NCI-H1105 (cell line): ENCODE results near the gene CPZ.
A peak's percentile ranks its signal among the peaks of the same experiment; 100 is the strongest.
"Not testable (repeated sequence)": the region's sequence is repeated elsewhere in the genome, so short reads cannot be mapped to it uniquely, and the experiment has no call there.

Experiments used
- DNase-seq: peaks from one replicate; lab custom pipeline; 2025; lab: John Stamatoyannopoulos, UW

The CPZ gene

GRCh38 chr4:8557151-8558076 is 35.2 kb upstream of the CPZ start:
- DNase-seq: no peak

GRCh38 chr4:8558080-8558960 is 34.2 kb upstream of the CPZ start:
- DNase-seq: no peak

DNA sequence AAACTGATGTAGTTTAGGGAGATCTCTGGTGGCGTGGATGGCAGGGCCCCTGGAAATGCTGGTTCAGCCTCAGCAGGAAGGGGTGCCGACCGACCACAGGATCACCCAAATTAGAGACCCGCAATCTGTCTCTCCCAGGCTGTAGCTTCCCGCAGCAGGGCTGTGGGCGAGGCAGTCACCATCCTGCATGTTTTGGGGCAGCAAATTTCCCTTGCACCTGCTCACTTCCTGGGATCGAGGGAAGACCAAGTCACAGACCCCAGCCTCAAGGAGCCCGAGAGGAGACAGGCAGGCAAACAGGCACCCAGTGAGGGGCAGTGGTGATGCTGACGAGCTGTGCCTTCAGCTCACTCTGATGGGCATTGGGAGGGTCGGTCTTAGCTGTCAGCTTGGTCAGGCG is 33.6 kb upstream of the CPZ start:
- DNase-seq: no peak

DNA sequence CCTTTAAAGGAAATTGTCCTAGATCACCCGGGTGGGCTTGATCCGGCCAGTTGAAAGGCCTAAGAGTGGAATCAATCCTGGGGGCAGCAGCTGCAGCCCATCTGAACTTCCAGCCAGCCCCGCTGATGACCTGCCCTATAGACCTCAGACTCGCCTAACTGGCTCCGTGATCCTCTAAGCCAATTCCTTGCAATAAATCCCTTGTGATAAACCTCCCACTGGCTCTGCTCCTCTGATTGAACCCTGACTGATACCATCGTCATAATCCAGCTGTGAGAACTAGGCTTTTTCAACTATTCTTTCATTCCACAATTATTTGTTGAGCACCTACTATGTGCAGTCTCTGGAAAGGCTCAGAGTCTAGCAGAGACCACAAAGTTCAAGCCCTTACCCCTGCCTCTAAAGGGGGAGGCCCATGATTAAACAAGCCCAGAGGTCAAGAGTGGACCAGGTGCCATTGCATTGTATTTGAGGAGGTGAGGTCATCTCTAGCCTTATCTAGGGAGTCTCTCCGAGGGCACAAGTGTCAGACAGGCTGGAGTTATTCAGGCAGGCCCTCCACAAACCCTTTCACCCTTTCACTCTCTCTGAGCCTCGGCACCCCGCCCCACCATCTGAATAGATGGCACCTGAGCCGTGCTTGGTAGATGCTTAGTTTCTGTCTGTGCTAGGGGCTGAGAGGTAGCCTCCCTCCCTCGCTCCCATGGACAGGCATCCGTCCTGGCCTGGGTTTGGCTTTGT is 32.9 kb upstream of the CPZ start:
- DNase-seq: no peak

GRCh38 chr4:8560265-8561047 is 32.1 kb upstream of the CPZ start:
- DNase-seq: no peak

GRCh38 chr4:8564595-8564994 is 28.0 kb upstream of the CPZ start:
- DNase-seq: no peak

GRCh38 chr4:8568068-8568668 is 24.4 kb upstream of the CPZ start:
- no peak for DNase-seq

DNA sequence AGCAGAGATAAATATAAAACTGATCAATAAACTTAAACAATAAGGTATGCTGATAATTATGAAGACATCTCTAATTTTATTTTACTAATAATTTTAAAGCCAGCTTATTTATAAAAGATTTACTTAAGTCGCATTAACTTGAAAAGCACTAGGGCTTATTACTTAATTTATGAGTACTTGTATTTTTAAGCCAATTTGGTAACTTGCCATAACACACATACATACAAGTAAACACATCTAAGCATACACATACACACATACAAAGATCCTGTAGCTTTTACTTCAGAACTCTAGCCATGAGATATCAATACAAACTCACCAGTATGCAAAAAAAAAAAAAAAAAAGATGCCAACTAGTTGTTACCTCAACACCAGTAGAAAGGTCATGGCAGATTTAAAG is 22.4 kb upstream of the CPZ start:
- no peak for DNase-seq

DNA sequence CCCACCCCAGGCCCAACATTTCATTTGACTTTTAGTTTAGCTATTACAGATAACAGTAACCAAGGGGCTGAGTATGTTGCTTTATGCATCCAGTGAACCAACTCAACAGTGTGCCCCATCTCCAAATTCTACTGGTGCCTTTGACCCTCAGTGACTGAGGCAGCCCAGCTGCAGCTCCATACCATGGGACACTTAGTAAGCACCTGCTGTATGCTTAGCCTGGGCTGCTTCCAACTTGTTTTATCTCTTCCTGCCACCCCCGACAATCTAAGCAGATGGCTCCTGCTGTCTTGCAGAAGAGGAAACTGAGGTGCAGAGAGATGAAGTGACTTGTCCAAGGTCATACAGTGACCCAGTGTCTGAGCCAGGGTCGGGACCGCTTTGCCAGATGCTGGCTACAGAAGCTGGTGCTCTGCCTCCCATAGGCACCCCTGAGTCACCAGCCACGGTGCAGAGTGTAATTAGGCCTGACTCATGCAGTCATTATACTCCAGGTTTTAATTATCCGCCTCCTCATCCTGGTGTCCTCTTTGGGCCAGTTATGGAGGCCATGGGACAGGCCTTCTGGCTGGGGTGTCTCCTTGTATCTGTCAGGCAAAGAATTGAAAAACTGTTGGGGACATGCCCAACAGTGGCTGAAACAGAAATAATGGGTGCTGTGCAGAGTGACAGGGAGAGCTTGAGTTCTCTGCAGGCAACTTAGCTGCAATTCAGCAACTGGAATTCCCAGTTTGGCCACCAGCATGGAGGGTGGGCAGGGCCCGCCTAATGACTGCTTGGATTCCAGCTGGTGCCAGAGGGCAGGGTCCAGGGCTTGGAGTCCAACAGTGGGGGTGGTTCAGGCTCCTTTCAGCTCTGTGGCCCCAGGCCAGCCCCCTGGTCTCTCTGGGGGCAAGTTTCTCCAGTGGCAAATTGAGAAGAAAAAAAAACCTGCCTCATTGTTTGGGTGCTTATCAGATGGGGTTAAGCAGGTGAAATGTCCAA is 20.6 kb upstream of the CPZ start:
- DNase-seq: no peak

GRCh38 chr4:8573266-8573665 is 19.3 kb upstream of the CPZ start:
- DNase-seq: no peak

GRCh38 chr4:8574796-8575370 is 17.7 kb upstream of the CPZ start:
- no peak for DNase-seq

DNA sequence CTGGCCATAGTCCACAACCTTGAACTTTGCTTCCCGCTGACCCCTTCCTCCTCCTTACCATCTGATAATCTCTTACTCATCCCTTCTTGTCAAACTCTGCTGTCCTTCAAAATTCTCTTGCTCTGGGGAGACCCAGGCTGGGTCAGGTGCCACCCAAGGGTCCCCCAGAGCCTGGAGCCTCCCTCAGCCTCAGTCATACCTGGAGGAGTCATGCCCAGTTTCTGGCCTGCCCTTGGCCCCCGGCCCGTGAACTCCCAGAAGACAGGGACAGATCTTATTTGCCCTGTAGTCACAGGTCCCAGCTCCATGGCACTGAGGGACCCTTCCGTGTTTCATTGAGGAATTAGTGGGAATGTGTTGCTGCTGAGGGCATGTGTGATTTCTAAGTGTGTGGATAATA is 17.1 kb upstream of the CPZ start:
- no peak for DNase-seq

DNA sequence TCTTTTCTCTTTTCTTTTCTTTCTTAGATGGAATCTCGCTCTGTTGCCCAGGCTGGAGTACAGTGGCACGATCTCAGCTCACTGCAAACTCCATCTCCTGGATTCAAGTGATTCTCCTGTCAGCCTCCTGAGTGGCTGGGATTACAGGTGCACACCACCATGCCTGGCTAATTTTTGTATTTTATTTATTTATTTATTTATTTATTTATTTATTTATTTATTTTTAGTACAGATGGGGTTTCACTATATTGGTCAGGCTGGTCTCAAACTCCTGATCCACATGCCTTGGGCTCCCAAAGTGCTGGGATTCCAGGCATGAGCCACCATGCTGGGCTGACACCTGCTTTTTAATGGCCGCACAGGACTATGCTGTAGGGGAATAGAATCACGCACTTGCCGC is 16.0 kb upstream of the CPZ start:
- DNase-seq: not testable (repeated sequence)

GRCh38 chr4:8577046-8577445 is 15.5 kb upstream of the CPZ start:
- no peak for DNase-seq

DNA sequence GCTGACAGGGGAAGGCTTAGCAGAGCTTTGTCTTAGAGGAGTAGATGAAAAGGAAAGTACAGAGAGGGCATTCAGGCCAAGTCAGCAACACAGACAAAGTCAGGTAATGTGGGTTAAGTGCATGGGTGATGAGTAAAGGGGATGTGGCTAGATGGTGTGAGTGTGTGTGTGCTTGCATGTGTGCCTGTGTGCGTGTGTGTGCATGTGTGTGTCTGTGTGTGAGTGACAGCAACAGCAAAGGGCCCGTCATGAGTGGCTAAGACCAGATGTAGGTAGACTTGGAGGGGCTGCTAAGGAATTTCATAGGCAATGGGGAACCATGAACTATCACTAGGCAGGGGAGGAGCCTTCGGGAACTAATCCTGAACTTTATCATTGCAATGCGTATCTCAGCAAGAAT is 14.6 kb upstream of the CPZ start:
- DNase-seq: no peak

GRCh38 chr4:8578717-8579116 is 13.8 kb upstream of the CPZ start:
- DNase-seq: no peak

DNA sequence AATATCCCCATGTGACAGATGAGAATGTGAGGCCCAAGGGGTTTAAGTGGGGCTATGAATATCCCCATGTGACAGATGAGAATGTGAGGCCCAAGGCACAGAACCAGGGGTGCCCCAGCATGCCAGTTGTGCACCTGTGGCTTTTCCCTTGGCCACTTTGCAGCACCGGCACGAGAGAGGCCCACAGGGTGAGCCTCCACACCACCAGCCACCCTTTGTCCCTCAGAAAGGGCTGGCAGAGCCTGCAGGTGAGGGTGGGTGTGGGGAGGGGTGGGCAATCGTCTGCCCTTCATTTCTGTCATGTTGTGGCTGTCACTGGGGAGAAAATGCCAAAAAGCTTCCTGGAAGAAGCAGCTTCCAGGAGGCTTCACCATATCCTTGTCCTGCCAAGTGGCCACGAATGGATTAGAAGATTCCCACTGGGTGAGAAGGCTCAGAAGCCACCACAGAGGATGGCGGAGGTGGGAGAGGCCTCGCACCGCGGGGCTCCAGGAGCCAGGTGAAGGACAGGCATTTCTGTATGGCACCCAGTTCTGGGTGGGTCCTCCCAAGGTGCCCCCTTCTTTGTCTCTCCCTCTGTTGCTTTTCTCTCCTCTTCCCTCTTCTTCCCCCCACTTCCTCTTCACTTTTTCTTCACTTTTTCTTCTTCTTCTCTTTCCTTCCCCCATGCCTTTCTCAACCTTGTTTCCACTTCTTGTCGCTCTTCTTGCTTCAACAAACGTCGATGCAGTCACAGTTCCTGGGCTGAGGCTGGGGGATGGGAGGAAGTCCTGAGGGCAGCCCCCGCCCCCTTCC is 12.8 kb upstream of the CPZ start:
- DNase-seq: no peak

DNA sequence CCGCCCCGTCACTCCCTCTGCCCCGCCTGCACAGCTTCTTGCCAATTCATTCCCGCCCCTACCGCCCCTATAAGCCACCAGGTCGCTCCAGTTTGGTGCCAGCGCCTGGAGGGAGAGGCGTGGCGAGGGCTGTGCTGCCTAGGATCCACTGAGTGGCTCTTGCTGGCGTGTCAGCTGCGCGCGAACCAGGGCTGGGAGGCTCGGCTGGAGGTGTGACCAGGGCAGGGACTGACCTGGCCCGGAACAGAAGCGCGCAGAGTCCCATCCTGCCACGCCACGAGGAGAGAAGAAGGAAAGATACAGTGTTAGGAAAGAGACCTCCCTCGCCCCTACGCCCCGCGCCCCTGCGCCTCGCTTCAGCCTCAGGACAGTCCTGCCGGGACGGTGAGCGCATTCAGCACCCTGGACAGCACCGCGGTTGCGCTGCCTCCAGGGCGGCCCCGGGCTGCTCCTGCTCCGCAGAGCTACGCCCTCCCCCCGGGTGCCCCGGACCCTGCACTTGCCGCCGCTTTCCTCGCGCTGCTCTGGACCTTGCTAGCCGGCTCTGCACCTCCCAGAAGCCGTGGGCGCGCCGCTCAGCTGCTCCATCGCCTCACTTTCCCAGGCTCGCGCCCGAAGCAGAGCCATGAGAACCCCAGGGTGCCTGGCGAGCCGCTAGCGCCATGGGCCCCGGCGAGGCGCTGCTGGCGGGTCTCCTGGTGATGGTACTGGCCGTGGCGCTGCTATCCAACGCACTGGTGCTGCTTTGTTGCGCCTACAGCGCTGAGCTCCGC is 12.1 kb upstream of the CPZ start, which contains the start of gene GPR78:
Gene GPR78 (plus strand): TSS at position 72 of the 773 bp plus-strand sequence. CDS start 591 bp downstream, at position 663.
- peak; percentile 30 for DNase-seq
